GM12891 (cell line): Measurements from ENCODE around the gene AIF1L.

Experiments
- PAX5 ChIP-seq: IDR thresholded peaks from 2 replicates; pipeline ENCODE4 v1.6.1; 2011; ENCODE audit warnings: low read length, moderate library complexity, mild to moderate bottlenecking; ENCODE audit not compliant: insufficient read depth, severe bottlenecking
- POLR2A ChIP-seq: IDR thresholded peaks from 2 replicates; pipeline ENCODE4 v1.6.1; 2011; ENCODE audit warnings: low read depth, low read length, control low read depth
- POLR2AphosphoS5 ChIP-seq: IDR thresholded peaks from 2 replicates; pipeline ENCODE4 v1.6.1; 2011; ENCODE audit warnings: low read depth, low read length, control low read depth
- TAF1 ChIP-seq: IDR thresholded peaks from 2 replicates; pipeline ENCODE4 v1.6.1; 2011; ENCODE audit warnings: low read depth, low read length, control low read depth

- TF ChIP-seq POLR2A (no peak), TAF1 (no peak), POLR2AphosphoS5 (no peak), PAX5 (no peak)
Observed at GRCh38 chr9:131095666-131096268, 564 bp upstream of the AIF1L start.
